CD4-positive, alpha-beta T cell (primary cell): ENCODE measurements around the gene GP1BB. TPM values are rescaled to one million over a fixed set of nuclear protein-coding genes. Genes with fewer than 3 reads are reported as not detected.

ENCODE experiments used
- ATAC-seq: fragments of 200-7000 bp; cut with Tn5 transposase; one replicate; pipeline ENCODE4 v1.10.0; 2022; ENCODE audit warnings: mild to moderate bottlenecking; ENCODE audit not compliant: poor library complexity
- CTCF ChIA-PET: fragments of 350-600 bp; sonication (Branson Sonifier 250); formaldehyde crosslinking; loops from one replicate; lab custom pipeline; 2021; ENCODE audit warnings: antibody characterized with exemption, inconsistent platforms; lab: Charles Lee
- POLR2A ChIA-PET: fragments of 350-600 bp; sonication (Branson Sonifier 250); formaldehyde crosslinking; loops from one replicate; lab custom pipeline; 2021; ENCODE audit warnings: antibody characterized with exemption, inconsistent platforms; lab: Charles Lee
- DNase-seq, 14 experiments: peaks; one replicate each; pipeline ENCODE4 v3.0.0-alpha.2; 2013 to 2020; ENCODE audit warnings: mixed read lengths in 2 of 14
- H3K27ac ChIP-seq, 2 donors: one replicate each; pipeline versions ENCODE4 v1.5.1 to v1.7.0; 2013; ENCODE audit warnings: low read length in 2 of 2, low read depth in 1 of 2, mild to moderate bottlenecking in 1 of 2
- H3K27me3 ChIP-seq, 2 experiments: 1 replicate in 1 of 2; 2 replicates in 1 of 2; pipeline versions ENCODE4 v1.6.1 to v1.7.0; 2013; ENCODE audit warnings: low read length in 2 of 2, control low read depth in 1 of 2, mild to moderate bottlenecking in 1 of 2, moderate library complexity in 1 of 2; ENCODE audit not compliant: insufficient read depth in 2 of 2, control insufficient read depth in 1 of 2
- H3K36me3 ChIP-seq: one replicate; pipeline ENCODE4 v1.6.1; 2013; ENCODE audit warnings: low read length, control low read depth; ENCODE audit not compliant: insufficient read depth
- H3K4me1 ChIP-seq: one replicate; pipeline ENCODE4 v1.6.1; 2013; ENCODE audit warnings: low read length, control low read depth; ENCODE audit not compliant: insufficient read depth
- H3K4me3 ChIP-seq: one replicate; pipeline ENCODE4 v1.5.1; 2013; ENCODE audit warnings: mild to moderate bottlenecking, low read length, moderate library complexity
- H3K9me3 ChIP-seq, 2 experiments: 1 replicate in 1 of 2; 2 replicates in 1 of 2; pipeline versions ENCODE4 v1.6.1 to v1.7.0; 2013; ENCODE audit warnings: low read length in 2 of 2, mild to moderate bottlenecking in 2 of 2, control low read depth in 1 of 2, moderate library complexity in 1 of 2; ENCODE audit not compliant: control insufficient read depth in 1 of 2, insufficient read depth in 1 of 2
- H3K27ac Mint-ChIP-seq: one replicate; pipeline ENCODE4 v1.8.0; 2020; ENCODE audit warnings: mixed read lengths
- H3K27me3 Mint-ChIP-seq: one replicate; pipeline ENCODE4 v1.8.0; 2021; ENCODE audit warnings: mixed read lengths
- H3K36me3 Mint-ChIP-seq: one replicate; pipeline ENCODE4 v1.8.0; 2021; ENCODE audit warnings: low read depth, mixed read lengths
- H3K4me1 Mint-ChIP-seq: one replicate; pipeline ENCODE4 v1.8.0; 2021; ENCODE audit warnings: low read depth, mixed read lengths
- H3K4me3 Mint-ChIP-seq: one replicate; pipeline ENCODE4 v1.8.0; 2020; ENCODE audit warnings: mild to moderate bottlenecking, mixed read lengths
- H3K9me3 Mint-ChIP-seq: one replicate; pipeline ENCODE4 v1.8.0; 2020; ENCODE audit warnings: mixed read lengths
- CTCF ChIP-seq: fragments of 200-600 bp; IDR thresholded peaks from one replicate; pipeline ENCODE4 v1.8.0; 2022; ENCODE audit warnings: antibody characterized with exemption, mild to moderate bottlenecking
- intact Hi-C, 2 experiments: fragments of 100-400 bp; cut with DNase I in 1 of 2; cut with micrococcal nuclease in 1 of 2; formaldehyde crosslinking; loops; one replicate each; pipeline versions ENCODE4 v1.15.1 to v1.9.0; 2023 to 2025; cut with DNase I, micrococcal nuclease
- total RNA-seq, 174 experiments: library from RNA in 2 of 174; stranded (reverse) in 2 of 174; gene quantifications; one replicate each; pipeline ENCODE4 v1.2.3 and lab custom pipeline; 2021 to 2026

Gene GP1BB
- total RNA-seq, 2 experiments from 2014 or later: 0.22 TPM; not detected in 1

- H3K9me3 ChIP-seq: peaks cover 0 to 40% of the 10 kb centered on the region in 2 experiments
- H3K27ac ChIP-seq: no peak overlapping the region
- ChIA-PET POLR2A (interaction anchor here (0.6 kb wide), 1 partner anchor 151 kb away, joined by 3 read pairs; no protein-coding TSS in a partner anchor), CTCF (interaction anchor here (2.1 kb wide), 1 partner anchor 29 kb away, joined by 5 read pairs; no protein-coding TSS in a partner anchor)
- H3K36me3 Mint-ChIP-seq: no peaks in the 10 kb centered on the region
- H3K4me1 Mint-ChIP-seq: peaks cover 36% of the 10 kb centered on the region
- TF ChIP-seq CTCF: no peak
- H3K36me3 ChIP-seq: no peaks in the 10 kb centered on the region
- no peaks in the 10 kb centered on the region for H3K9me3 Mint-ChIP-seq
- H3K4me1 ChIP-seq: peaks cover 32% of the 10 kb centered on the region
- no peak for ATAC-seq
- DNase-seq: no peak
- H3K27ac Mint-ChIP-seq: no peak overlapping the region
- peak overlapping the region; percentile 85 for H3K4me3 Mint-ChIP-seq
- peaks cover 70% of the 10 kb centered on the region for H3K27me3 Mint-ChIP-seq
- intact Hi-C loops: loop anchor here (5.0 kb wide), 1 partner anchor 133 kb away; no protein-coding TSS in a partner anchor
- H3K27me3 ChIP-seq: peaks cover 65 to 81% of the 10 kb centered on the region in 2 experiments
- no peak overlapping the region for H3K4me3 ChIP-seq
These were observed 36.2 kb downstream of the GP1BB start for GRCh38 chr22:19759427-19760057.

- TF ChIP-seq CTCF: no peak
- no peak within 1 kb of the TSS for H3K27ac Mint-ChIP-seq
- H3K27me3 ChIP-seq: peaks cover 68 to 81% of the 10 kb centered on the region in 2 experiments
- no peaks in the 10 kb centered on the region for H3K9me3 Mint-ChIP-seq
- intact Hi-C loops: no loop called here
- ATAC-seq: no peak
- no peak within 1 kb of the TSS for H3K27ac ChIP-seq
- peaks cover 75% of the 10 kb centered on the region for H3K27me3 Mint-ChIP-seq
- H3K4me1 ChIP-seq: peaks cover 29% of the 10 kb centered on the region
- DNase-seq: no peak
- no peaks in the 10 kb centered on the region for H3K36me3 ChIP-seq
- no peaks in the 10 kb centered on the region for H3K36me3 Mint-ChIP-seq
- ChIA-PET CTCF (interaction anchor here (2.1 kb wide), 1 partner anchor 30 kb away, joined by 5 read pairs; no protein-coding TSS in a partner anchor), POLR2A (no interaction called here)
- peak within 1 kb of the TSS; percentile 85 for H3K4me3 Mint-ChIP-seq
- H3K9me3 ChIP-seq: peaks cover 0 to 42% of the 10 kb centered on the region in 2 experiments
- H3K4me1 Mint-ChIP-seq: peaks cover 36% of the 10 kb centered on the region
- H3K4me3 ChIP-seq: peak within 1 kb of the TSS; percentile 5
These were observed 37.0 kb downstream of the GP1BB start, which contains the start of gene TBX1 for GRCh38 chr22:19760058-19760950. Gene TBX1 (plus strand): TSS chr22:19760778. CDS start chr22:19760844, 66 bp downstream.

- CTCF ChIA-PET: no interaction called here
- H3K27ac Mint-ChIP-seq: no peak overlapping the region
- H3K27me3 ChIP-seq: peaks cover 63 to 78% of the 10 kb centered on the region in 2 experiments
These were observed 37.8 kb downstream of the GP1BB start for GRCh38 chr22:19760951-19761724.

More at GRCh38 chr22:19760951-19761724, 37.8 kb downstream of the GP1BB start:
- Histone ChIP-seq H3K36me3 (no peaks in the 10 kb centered on the region), H3K27ac (no peak overlapping the region), H3K9me3 (peaks cover 0 to 37% of the 10 kb centered on the region in 2 experiments), H3K4me1 (peaks cover 25% of the 10 kb centered on the region), H3K4me3 (no peak overlapping the region)
- Mint-ChIP-seq H3K27me3 (peaks cover 72% of the 10 kb centered on the region), H3K4me3 (peak overlapping the region; percentile 83), H3K4me1 (peaks cover 33% of the 10 kb centered on the region), H3K9me3 (no peaks in the 10 kb centered on the region), H3K36me3 (no peaks in the 10 kb centered on the region)
- DNase-seq (no peak), ATAC-seq (no peak)
- TF ChIP-seq CTCF: no peak
- intact Hi-C loops: no loop called here
- POLR2A ChIA-PET: no interaction called here
